OCI-LY7 (cell line): ENCODE data around the gene SYT9. TPM values are rescaled to one million over a fixed set of nuclear protein-coding genes. Genes with fewer than 3 reads are reported as not detected.

Source experiments
- BruUV-seq: library from RNA; stranded (reverse); fragments of 400-500 nt; replicated peaks from 2 replicates; lab custom pipeline; 2021; lab: Mats Ljungman, UMichigan
- CTCF ChIA-PET: fragments of 300-600 bp; sonication (Branson Sonifier 250); formaldehyde crosslinking; loops from one replicate; lab custom pipeline; 2022; ENCODE audit warnings: antibody characterized with exemption; ENCODE audit not compliant: unreplicated experiment; lab: Charles Lee
- POLR2A ChIA-PET: fragments of 300-600 bp; sonication (Branson Sonifier 250); formaldehyde crosslinking; loops from one replicate; lab custom pipeline; 2022; ENCODE audit warnings: antibody characterized with exemption; lab: Charles Lee
- DNase-seq: peaks from one replicate; pipeline ENCODE4 v3.0.0-alpha.2; 2015; ENCODE audit warnings: low spot score
- H2AFZ ChIP-seq: fragments of 200-600 bp; sonication (generic), shearing (Covaris generic); 2 replicates; pipeline ENCODE4 v1.6.1; 2014; ENCODE audit warnings: mild to moderate bottlenecking, antibody characterized with exemption, low read length, moderate library complexity
- H3K27ac ChIP-seq: fragments of 200-600 bp; sonication (generic); 2 replicates; pipeline ENCODE4 v1.5.1; 2014; ENCODE audit warnings: mixed run types, low read depth, mild to moderate bottlenecking, moderate library complexity, low read length, inconsistent platforms; ENCODE audit not compliant: poor library complexity, severe bottlenecking
- H3K36me3 ChIP-seq: fragments of 200-600 bp; sonication (generic); 2 replicates; pipeline ENCODE4 v1.6.1; 2014; ENCODE audit warnings: mild to moderate bottlenecking, antibody characterized with exemption, low read length, moderate library complexity, mixed read lengths; ENCODE audit not compliant: insufficient read depth
- H3K4me1 ChIP-seq: fragments of 200-600 bp; sonication (generic); 2 replicates; pipeline ENCODE4 v1.5.1; 2014; ENCODE audit warnings: mild to moderate bottlenecking, low read length; ENCODE audit not compliant: insufficient read depth, poor library complexity, severe bottlenecking
- H3K4me2 ChIP-seq: fragments of 200-600 bp; sonication (generic); 2 replicates; pipeline ENCODE4 v1.6.1; 2014; ENCODE audit warnings: mild to moderate bottlenecking, low read length
- H3K4me3 ChIP-seq: fragments of 200-600 bp; sonication (generic); 2 replicates; pipeline ENCODE4 v1.5.1; 2014; ENCODE audit warnings: mild to moderate bottlenecking, low read depth, low read length; ENCODE audit not compliant: poor library complexity, severe bottlenecking
- H3K79me2 ChIP-seq: fragments of 200-600 bp; sonication (generic); 2 replicates; pipeline ENCODE4 v1.6.1; 2016; ENCODE audit warnings: low read depth, mild to moderate bottlenecking, low read length, moderate library complexity, mixed read lengths; ENCODE audit not compliant: insufficient read depth
- H3K9me2 ChIP-seq: fragments of 200-600 bp; sonication (generic); 2 replicates; pipeline ENCODE4 v1.6.1; 2016; ENCODE audit warnings: mild to moderate bottlenecking, low read length, mixed read lengths; ENCODE audit not compliant: insufficient read depth
- H3K9me3 ChIP-seq: fragments of 200-600 bp; sonication (generic); 2 replicates; pipeline ENCODE4 v1.6.1; 2014; ENCODE audit warnings: mild to moderate bottlenecking, mixed run types, low read length, mixed read lengths
- H4K20me1 ChIP-seq: fragments of 200-600 bp; sonication (generic); 2 replicates; pipeline ENCODE4 v1.6.1; 2014; ENCODE audit warnings: mild to moderate bottlenecking, antibody characterized with exemption, low read length, moderate library complexity, mixed read lengths; ENCODE audit not compliant: insufficient read depth
- EZH2phosphoT487 ChIP-seq: fragments of 200-600 bp; sonication (generic); IDR thresholded peaks from 2 replicates; pipeline ENCODE4 v1.6.1; 2018; ENCODE audit warnings: low read depth, borderline replicate concordance, mild to moderate bottlenecking, mixed run types, antibody characterized with exemption, low read length, moderate library complexity, mixed read lengths
- intact Hi-C: fragments of 100-400 bp; cut with micrococcal nuclease; formaldehyde crosslinking; loops from one replicate; pipeline ENCODE4 v1.10.0; 2022; ENCODE audit not compliant: unreplicated experiment
- total RNA-seq, 2 experiments: library from RNA; depleted of rRNA in 1 of 2; stranded (reverse); fragments of >200 nt in 1 of 2; shearing (Covaris generic) in 1 of 2; gene quantifications; 2 replicates each; pipeline ENCODE4 v1.2.3, GENCODE V29; 2014 to 2022
- TF ChIP-seq, protein P1 (sequence below): fragments of 200-600 bp; sonication (generic); conservative IDR thresholded peaks from 2 replicates; pipeline ENCODE4 v1.5.1; 2014; ENCODE audit warnings: mild to moderate bottlenecking, antibody characterized with exemption, low read length, moderate library complexity, mixed read lengths

Gene SYT9
- total RNA-seq, 2 experiments from 2014 or later = 0.19 TPM; not detected in 1

DNA sequence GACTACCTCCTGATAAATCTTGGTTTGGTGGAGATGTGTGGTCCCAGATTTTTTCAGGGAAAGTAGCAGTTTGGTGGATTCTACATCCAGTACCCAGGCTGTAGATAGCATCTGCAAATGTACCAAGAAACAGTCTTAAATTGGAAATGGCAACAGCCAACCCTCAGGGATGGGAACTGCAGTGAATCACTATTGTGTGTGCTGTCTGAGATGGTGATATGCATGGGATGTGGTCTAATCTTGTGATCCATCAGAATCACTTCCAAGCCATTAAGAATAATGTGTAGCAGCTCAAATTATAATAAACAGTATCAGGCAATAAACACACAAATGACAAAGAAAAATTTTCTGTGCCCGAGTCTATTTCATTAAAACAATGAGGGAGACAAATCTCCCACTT, 237.0 kb downstream of the SYT9 start:
- no peak overlapping the region for H3K4me2 ChIP-seq
- POLR2A ChIA-PET = no interaction called here
- no TSS peak for BruUV-seq
- H3K4me1 ChIP-seq = peaks cover 12% of the 10 kb centered on the region
- CTCF ChIA-PET = no interaction called here
- H3K79me2 ChIP-seq = no peaks in the 10 kb centered on the region
- TF ChIP-seq, protein P1, sequence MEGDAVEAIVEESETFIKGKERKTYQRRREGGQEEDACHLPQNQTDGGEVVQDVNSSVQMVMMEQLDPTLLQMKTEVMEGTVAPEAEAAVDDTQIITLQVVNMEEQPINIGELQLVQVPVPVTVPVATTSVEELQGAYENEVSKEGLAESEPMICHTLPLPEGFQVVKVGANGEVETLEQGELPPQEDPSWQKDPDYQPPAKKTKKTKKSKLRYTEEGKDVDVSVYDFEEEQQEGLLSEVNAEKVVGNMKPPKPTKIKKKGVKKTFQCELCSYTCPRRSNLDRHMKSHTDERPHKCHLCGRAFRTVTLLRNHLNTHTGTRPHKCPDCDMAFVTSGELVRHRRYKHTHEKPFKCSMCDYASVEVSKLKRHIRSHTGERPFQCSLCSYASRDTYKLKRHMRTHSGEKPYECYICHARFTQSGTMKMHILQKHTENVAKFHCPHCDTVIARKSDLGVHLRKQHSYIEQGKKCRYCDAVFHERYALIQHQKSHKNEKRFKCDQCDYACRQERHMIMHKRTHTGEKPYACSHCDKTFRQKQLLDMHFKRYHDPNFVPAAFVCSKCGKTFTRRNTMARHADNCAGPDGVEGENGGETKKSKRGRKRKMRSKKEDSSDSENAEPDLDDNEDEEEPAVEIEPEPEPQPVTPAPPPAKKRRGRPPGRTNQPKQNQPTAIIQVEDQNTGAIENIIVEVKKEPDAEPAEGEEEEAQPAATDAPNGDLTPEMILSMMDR = no peak
- no peak for TF ChIP-seq EZH2phosphoT487
- H2AFZ ChIP-seq = no peak overlapping the region
- H3K36me3 ChIP-seq = no peaks in the 10 kb centered on the region
- DNase-seq = no peak
- H3K9me3 ChIP-seq = no peaks in the 10 kb centered on the region
- no peak overlapping the region for H3K4me3 ChIP-seq
- no peaks in the 10 kb centered on the region for H4K20me1 ChIP-seq
- intact Hi-C loops = no loop called here
- no peaks in the 10 kb centered on the region for H3K9me2 ChIP-seq
- no peak overlapping the region for H3K27ac ChIP-seq

DNA sequence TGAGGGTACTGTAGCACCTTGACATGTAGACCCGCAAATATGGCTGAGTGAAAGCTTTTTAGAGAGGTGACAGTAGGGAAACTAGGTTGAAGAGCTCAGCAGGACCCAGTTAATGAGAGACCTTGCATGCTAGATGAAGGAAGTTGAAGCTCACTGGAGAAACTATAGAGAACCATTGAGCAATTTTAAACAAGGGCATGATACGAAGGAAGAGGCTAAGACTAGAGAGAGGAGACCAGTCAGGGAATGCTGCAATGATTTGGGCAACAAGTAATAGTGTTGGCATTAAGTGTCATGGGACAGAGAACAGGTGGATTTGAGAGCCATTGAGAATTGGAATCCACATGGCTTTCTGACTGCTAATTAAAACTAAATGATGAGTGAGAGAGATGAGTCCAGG, 237.7 kb downstream of the SYT9 start:
- H3K9me2 ChIP-seq = no peaks in the 10 kb centered on the region
- CTCF ChIA-PET = no interaction called here
- POLR2A ChIA-PET = interaction anchor here (0.7 kb wide), 1 partner anchor 401 kb away, joined by 3 read pairs; no protein-coding TSS in a partner anchor
- no peak overlapping the region for H2AFZ ChIP-seq
- TF ChIP-seq, protein P1 = no peak
- no peak for TF ChIP-seq EZH2phosphoT487
- no peaks in the 10 kb centered on the region for H3K36me3 ChIP-seq
- H4K20me1 ChIP-seq = no peaks in the 10 kb centered on the region
- H3K27ac ChIP-seq = no peak overlapping the region
- no peaks in the 10 kb centered on the region for H3K9me3 ChIP-seq
- intact Hi-C loops = no loop called here
- H3K4me2 ChIP-seq = no peak overlapping the region
- peaks cover 13% of the 10 kb centered on the region for H3K4me1 ChIP-seq
- H3K4me3 ChIP-seq = no peak overlapping the region
- no peak for DNase-seq
- no TSS peak for BruUV-seq
- no peaks in the 10 kb centered on the region for H3K79me2 ChIP-seq

DNA sequence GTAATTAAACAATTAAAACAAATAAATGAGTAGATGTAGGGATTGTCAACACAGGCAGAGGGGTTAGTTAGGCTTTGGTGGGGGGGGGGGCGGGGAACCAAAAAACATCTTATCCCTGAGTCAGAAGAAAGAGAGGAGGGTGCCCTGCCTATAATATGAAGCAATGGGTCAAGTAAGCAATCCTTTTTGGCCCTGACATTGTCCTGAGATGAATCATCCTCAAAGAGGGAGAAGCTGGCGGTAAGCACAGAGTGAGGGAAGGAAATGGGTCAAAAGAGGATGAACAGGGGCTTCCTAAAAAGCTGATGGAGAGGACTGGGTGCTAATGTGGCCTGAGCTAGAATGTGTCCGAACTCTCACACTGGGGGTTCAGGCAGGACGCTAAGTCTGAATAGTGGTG, 238.3 kb downstream of the SYT9 start:
- H3K27ac ChIP-seq = no peak overlapping the region
- no peaks in the 10 kb centered on the region for H3K36me3 ChIP-seq
- H4K20me1 ChIP-seq = no peaks in the 10 kb centered on the region
- H3K79me2 ChIP-seq = no peaks in the 10 kb centered on the region
- no peak for DNase-seq
- H3K4me3 ChIP-seq = no peak overlapping the region
- H3K9me3 ChIP-seq = no peaks in the 10 kb centered on the region
- no peak overlapping the region for H2AFZ ChIP-seq
- H3K4me1 ChIP-seq = peaks cover 13% of the 10 kb centered on the region
- intact Hi-C loops = no loop called here
- POLR2A ChIA-PET = interaction anchor here (0.7 to 1.0 kb wide), 2 partner anchors 9 to 401 kb away, joined by 3 read pairs; no protein-coding TSS in a partner anchor
- H3K4me2 ChIP-seq = no peak overlapping the region
- CTCF ChIA-PET = interaction anchor here (0.7 kb wide), 1 partner anchor 54 kb away, joined by 3 read pairs; no protein-coding TSS in a partner anchor
- no peaks in the 10 kb centered on the region for H3K9me2 ChIP-seq
- TF ChIP-seq, protein P1 = no peak
- TF ChIP-seq EZH2phosphoT487 = no peak
- BruUV-seq = no TSS peak
